Subcutaneous abdominal adipose tissue (tissue), 5 donors: ENCODE measurements around the gene RPP38.
A peak's percentile ranks its signal among the peaks of the same experiment; 100 is the strongest.

Experiments used
- H3K27ac ChIP-seq: one replicate; pipeline ENCODE4 v1.7.0; 2013; ENCODE audit warnings: low read depth, mild to moderate bottlenecking, inconsistent platforms, low read length, moderate library complexity
- H3K27me3 ChIP-seq, 5 donors: one replicate each; pipeline ENCODE4 v1.7.0; 2013; ENCODE audit warnings: low read length in 5 of 5, inconsistent platforms in 1 of 5; ENCODE audit not compliant: control insufficient read depth in 5 of 5, insufficient read depth in 4 of 5
- H3K36me3 ChIP-seq, 5 donors: one replicate each; pipeline ENCODE4 v1.7.0; 2013; ENCODE audit warnings: low read length in 5 of 5; ENCODE audit not compliant: control insufficient read depth in 5 of 5, insufficient read depth in 5 of 5
- H3K4me1 ChIP-seq, 5 donors: one replicate each; pipeline ENCODE4 v1.7.0; 2013; ENCODE audit warnings: low read length in 5 of 5, mild to moderate bottlenecking in 3 of 5, moderate library complexity in 1 of 5; ENCODE audit not compliant: control insufficient read depth in 5 of 5, insufficient read depth in 5 of 5
- H3K4me3 ChIP-seq, 5 donors: one replicate each; pipeline ENCODE4 v1.7.0; 2013; ENCODE audit warnings: low read length in 5 of 5, low read depth in 1 of 5
- H3K9ac ChIP-seq, 5 donors: one replicate each; pipeline ENCODE4 v1.7.0; 2013; ENCODE audit warnings: low read length in 5 of 5, mild to moderate bottlenecking in 4 of 5, moderate library complexity in 3 of 5
- H3K9me3 ChIP-seq, 5 donors: one replicate each; pipeline ENCODE4 v1.7.0; 2013; ENCODE audit warnings: low read length in 5 of 5; ENCODE audit not compliant: control insufficient read depth in 5 of 5
- donor health status: healthy.
- donor health status: healthy.
- donor health status: healthy.
- donor health status: healthy.
- donor health status: healthy.

RPP38 gene

GRCh38 chr10:15072358-15072757, 24.8 kb upstream of the RPP38 start:
- H3K27me3 ChIP-seq = no peaks in the 10 kb centered on the region
- no peaks in the 10 kb centered on the region for H3K36me3 ChIP-seq
- no peak overlapping the region for H3K4me3 ChIP-seq
- no peaks in the 10 kb centered on the region for H3K9me3 ChIP-seq
- H3K4me1 ChIP-seq = no peaks in the 10 kb centered on the region
- no peak overlapping the region for H3K9ac ChIP-seq
- H3K27ac ChIP-seq = no peak overlapping the region

- Histone ChIP-seq H3K9me3 (no peaks in the 10 kb centered on the region), H3K4me1 (no peaks in the 10 kb centered on the region), H3K36me3 (no peaks in the 10 kb centered on the region), H3K9ac (no peak overlapping the region), H3K27ac (no peak overlapping the region), H3K27me3 (no peaks in the 10 kb centered on the region), H3K4me3 (no peak overlapping the region)
Measured at GRCh38 chr10:15075421-15075820, 21.7 kb upstream of the RPP38 start.

- Histone ChIP-seq H3K36me3 (no peaks in the 10 kb centered on the region), H3K27ac (no peak overlapping the region), H3K9ac (peak overlapping the region in 4 of 5 donors; percentile 28 to 72 (median 53)), H3K9me3 (no peaks in the 10 kb centered on the region), H3K27me3 (no peaks in the 10 kb centered on the region), H3K4me3 (peak overlapping the region; percentile 47 to 81 (median 58)), H3K4me1 (peaks cover 2 to 25% (median 18%) of the 10 kb centered on the region in 5 donors)
Measured at GRCh38 chr10:15083674-15084501, 13.3 kb upstream of the RPP38 start.

- peak overlapping the region; percentile 47 to 81 (median 58) for H3K4me3 ChIP-seq
- no peak overlapping the region for H3K27ac ChIP-seq
- H3K9ac ChIP-seq = peak overlapping the region in 4 of 5 donors; percentile 28 to 72 (median 53)
Measured at GRCh38 chr10:15084502-15084922, 12.6 kb upstream of the RPP38 start.

DNA sequence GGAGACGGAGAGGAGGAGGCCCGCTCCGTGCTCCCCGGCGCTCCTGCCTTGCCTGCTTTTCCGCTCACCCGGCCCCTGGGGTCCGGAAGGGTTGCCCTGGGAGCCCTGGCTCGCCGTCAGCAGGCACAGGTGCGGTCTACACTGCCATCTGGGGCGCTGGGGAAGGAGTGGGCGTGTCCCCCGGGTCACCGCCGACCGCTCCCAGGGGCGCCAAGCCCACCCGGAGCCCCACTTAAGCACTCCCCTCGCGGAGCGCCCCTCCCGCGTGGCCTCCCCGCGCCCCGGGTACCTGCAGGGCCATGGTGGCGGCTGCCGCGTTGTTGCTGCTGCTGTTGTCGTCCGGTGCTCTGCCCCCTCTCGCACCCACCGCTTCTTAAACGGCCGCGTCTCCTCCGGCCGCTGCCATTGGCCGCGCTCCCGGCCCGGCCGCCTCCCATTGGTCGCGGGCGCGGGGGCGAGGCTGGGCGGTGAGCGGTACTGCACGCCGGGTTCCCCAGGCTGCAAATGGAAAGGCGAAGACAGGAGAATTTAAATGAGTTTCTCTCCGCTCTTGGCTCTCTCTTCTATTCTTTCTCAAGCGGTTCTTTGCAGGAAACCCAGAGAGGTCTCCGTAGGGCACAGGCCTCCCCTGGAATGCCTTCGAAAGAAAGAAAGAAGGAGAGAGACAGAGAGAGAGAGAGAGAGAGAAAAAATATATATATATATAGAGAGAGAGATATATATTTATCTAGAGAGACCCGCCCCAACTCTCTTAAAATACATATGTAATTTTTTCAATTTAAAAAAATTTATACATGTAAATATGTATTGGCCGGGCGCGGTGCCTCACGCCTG, 8.5 kb upstream of the RPP38 start, which contains the start of gene ACBD7:
ACBD7 (minus strand) TSS at position 349 of the 834 bp plus-strand sequence; CDS start at position 301, 48 bp downstream.
- Histone ChIP-seq H3K9ac (peak within 1 kb of the TSS in 3 of 5 donors; percentile 43 to 62 (median 45)), H3K27ac (no peak within 1 kb of the TSS)

More at GRCh38 chr10:15084502-15084922, 12.6 kb upstream of the RPP38 start:
- peaks cover 2 to 26% (median 18%) of the 10 kb centered on the region in 5 donors for H3K4me1 ChIP-seq
- no peaks in the 10 kb centered on the region for H3K36me3 ChIP-seq
- no peaks in the 10 kb centered on the region for H3K27me3 ChIP-seq
- H3K9me3 ChIP-seq = no peaks in the 10 kb centered on the region

GRCh38 chr10:15091418-15091817, 5.7 kb upstream of the RPP38 start:
- H3K4me1 ChIP-seq = peaks cover 0 to 15% (median 12%) of the 10 kb centered on the region in 5 donors
- no peaks in the 10 kb centered on the region for H3K27me3 ChIP-seq
- no peak overlapping the region for H3K9ac ChIP-seq
- H3K27ac ChIP-seq = no peak overlapping the region
- no peaks in the 10 kb centered on the region for H3K36me3 ChIP-seq
- no peaks in the 10 kb centered on the region for H3K9me3 ChIP-seq
- H3K4me3 ChIP-seq = no peak overlapping the region

More for the DNA sequence above, 8.5 kb upstream of the RPP38 start, which contains the start of gene ACBD7:
- H3K9me3 ChIP-seq = no peaks in the 10 kb centered on the region
- peaks cover 2 to 25% (median 18%) of the 10 kb centered on the region in 5 donors for H3K4me1 ChIP-seq
- no peaks in the 10 kb centered on the region for H3K27me3 ChIP-seq
- H3K4me3 ChIP-seq = peak within 1 kb of the TSS in 4 of 5 donors; percentile 58 to 73 (median 67)
- H3K36me3 ChIP-seq = no peaks in the 10 kb centered on the region

DNA sequence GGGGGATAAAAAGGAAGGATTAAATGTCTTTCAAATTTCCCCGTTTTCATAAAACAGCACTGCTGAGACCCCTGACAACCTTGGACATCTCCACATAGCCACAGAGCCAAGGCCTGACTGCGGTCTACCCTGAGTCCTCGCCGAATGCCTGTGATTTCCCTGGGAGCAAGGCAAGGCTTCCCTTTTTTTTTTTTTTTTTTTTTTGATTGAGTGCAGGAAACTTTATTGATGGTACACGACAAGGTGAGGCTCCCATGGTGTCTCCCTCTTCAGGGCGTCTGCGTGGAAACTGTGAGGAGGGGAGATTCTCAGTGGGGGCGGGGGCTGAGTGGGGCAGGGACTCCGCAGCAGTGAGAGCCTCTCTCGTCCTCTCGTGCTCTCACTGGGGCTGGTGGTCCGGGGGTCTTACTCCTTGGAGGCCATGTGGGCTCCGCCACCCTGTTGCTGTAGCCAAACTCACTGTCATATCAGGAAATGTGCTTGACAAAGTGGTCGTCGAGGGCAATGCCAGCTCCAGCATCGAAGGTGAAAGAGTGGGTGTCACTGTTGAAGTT, 4.2 kb upstream of the RPP38 start:
- Histone ChIP-seq H3K27me3 (no peaks in the 10 kb centered on the region), H3K9me3 (no peaks in the 10 kb centered on the region), H3K36me3 (no peaks in the 10 kb centered on the region), H3K9ac (no peak overlapping the region), H3K4me3 (no peak overlapping the region), H3K4me1 (peaks cover 0 to 24% (median 23%) of the 10 kb centered on the region in 5 donors), H3K27ac (no peak overlapping the region)

DNA sequence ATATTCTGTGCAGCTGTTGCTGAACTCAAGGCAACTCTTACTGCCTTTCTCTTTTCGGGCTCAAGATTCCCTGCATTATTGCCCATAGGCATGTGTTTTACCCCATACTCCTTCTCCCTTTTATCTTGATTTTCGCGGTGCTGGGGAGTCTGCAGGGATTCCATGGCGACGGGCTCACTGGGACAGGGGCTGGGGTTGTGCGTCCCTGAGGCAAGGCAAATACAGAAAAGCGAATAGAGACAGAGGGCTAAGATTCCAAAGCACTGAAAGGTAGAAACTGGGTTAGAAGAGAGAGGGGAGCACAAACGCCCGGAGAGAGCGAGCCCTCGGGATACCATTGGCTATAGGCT, 519 bp upstream of the RPP38 start:
- Histone ChIP-seq H3K4me3 (peak overlapping the region; percentile 85 to 93 (median 89)), H3K27ac (peak overlapping the region; percentile 94), H3K27me3 (no peaks in the 10 kb centered on the region), H3K36me3 (peaks cover 0 to 4% (median 3%) of the 10 kb centered on the region in 5 donors), H3K4me1 (peaks cover 0 to 35% (median 28%) of the 10 kb centered on the region in 5 donors), H3K9ac (peak overlapping the region in 4 of 5 donors; percentile 85 to 94 (median 93)), H3K9me3 (no peaks in the 10 kb centered on the region)

DNA sequence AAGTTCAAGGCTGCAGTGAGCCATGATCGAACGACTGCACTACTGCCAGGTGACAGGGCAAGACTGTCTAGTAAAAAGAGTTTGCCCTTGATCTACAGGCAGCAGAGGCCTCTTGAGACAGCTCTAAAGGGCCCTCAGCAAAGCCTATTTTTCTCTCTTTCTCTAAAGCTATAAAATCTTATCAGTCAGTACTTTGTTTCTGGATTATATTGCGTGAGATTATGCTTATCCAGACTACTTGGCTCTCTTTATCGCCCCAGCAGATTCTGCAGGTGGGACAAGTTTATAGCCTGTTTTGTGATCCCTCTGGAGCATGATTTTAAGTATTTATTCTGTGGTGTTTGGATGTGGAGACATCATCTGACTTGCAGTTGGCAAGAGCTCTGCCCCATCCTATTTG, 2.7 kb downstream of the RPP38 start:
- H3K4me3 ChIP-seq = no peak overlapping the region
- H3K4me1 ChIP-seq = peaks cover 0 to 35% (median 28%) of the 10 kb centered on the region in 5 donors
- H3K27me3 ChIP-seq = no peaks in the 10 kb centered on the region
- peak overlapping the region; percentile 18 for H3K27ac ChIP-seq
- H3K9ac ChIP-seq = peak overlapping the region in 2 of 5 donors; percentile 53 to 60
- H3K9me3 ChIP-seq = no peaks in the 10 kb centered on the region
- peaks cover 6 to 33% (median 22%) of the 10 kb centered on the region in 5 donors for H3K36me3 ChIP-seq
